Activated naive CD4-positive, alpha-beta T cell treated with anti-CD3 and anti-CD28 coated beads for 36 hours (primary cell): ENCODE results near the gene ABTB1. TPM values are rescaled to one million over a fixed set of nuclear protein-coding genes. Genes with fewer than 3 reads are reported as not detected.
A peak's percentile ranks its signal among the peaks of the same experiment; 100 is the strongest.

ENCODE experiments used
- CTCF ChIA-PET: fragments of 350-600 bp; sonication (Branson Sonifier 250); formaldehyde crosslinking; loops from one replicate; lab custom pipeline; 2021; ENCODE audit warnings: antibody characterized with exemption; lab: Charles Lee
- DNase-seq: peaks from one replicate; pipeline ENCODE4 v3.0.0-alpha.2; 2020
- H3K27ac Mint-ChIP-seq: one replicate; pipeline ENCODE4 v1.8.0; 2021; ENCODE audit warnings: mild to moderate bottlenecking, mixed read lengths
- H3K27me3 Mint-ChIP-seq: one replicate; pipeline ENCODE4 v1.8.0; 2021; ENCODE audit warnings: low read depth, mixed read lengths
- H3K36me3 Mint-ChIP-seq: one replicate; pipeline ENCODE4 v1.8.0; 2021; ENCODE audit warnings: low read depth, mixed read lengths
- H3K4me1 Mint-ChIP-seq: one replicate; pipeline ENCODE4 v1.8.0; 2021; ENCODE audit warnings: low read depth, mixed read lengths
- H3K4me3 Mint-ChIP-seq: one replicate; pipeline ENCODE4 v1.8.0; 2021; ENCODE audit warnings: mild to moderate bottlenecking, moderate library complexity, mixed read lengths
- H3K9me3 Mint-ChIP-seq: one replicate; pipeline ENCODE4 v1.8.0; 2021; ENCODE audit warnings: mixed read lengths
- intact Hi-C: fragments of 100-400 bp; cut with micrococcal nuclease; formaldehyde crosslinking; loops from one replicate; pipeline ENCODE4 v1.15.1; 2023
- total RNA-seq, 2 experiments: library from RNA; stranded (reverse); gene quantifications; one replicate each; pipeline ENCODE4 v1.2.3, GENCODE V29; 2021

The ABTB1 gene
- total RNA-seq, 2 experiments from 2014 or later, result 10.6 to 13.5 TPM

DNA sequence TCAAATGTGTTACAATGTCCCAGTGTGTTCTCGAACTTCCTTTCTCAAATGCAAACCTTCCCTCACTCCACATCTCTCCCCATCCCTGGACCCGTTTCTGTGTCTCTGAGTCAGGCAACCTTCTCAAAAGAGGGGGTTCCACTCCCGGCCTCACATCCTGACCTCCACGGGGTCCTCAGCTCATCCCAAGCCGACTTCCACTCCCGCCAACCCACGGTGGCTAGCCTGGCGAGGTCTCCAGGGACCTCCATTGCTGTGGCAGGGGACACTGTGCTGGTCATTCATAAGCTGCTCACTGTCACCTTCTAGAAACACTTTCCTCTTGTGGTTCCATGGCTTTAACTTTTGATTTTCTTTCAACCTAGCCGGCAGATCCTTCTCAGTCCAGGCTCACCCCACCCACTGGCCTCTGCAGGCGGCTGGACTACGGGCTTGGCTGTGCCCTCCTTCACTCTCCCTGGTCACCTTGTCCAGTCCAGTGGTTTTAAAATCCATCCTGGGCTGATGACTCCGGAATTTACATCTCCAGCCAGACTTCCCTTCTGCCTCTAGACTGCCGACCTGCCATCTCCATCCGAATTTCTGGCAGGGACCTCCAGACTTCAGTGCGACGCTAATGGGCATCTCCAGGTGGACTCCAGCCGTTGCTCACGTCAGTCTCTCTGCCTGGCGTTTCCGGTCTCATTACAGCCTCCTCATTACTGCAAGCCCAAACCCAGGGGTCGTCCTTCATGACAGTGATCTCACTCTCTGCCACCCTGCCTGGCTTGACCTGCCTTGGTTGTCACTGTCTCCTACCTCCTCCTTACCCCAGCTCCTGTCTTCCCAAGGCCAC is 20.0 kb downstream of the ABTB1 start:
- intact Hi-C loops, result no loop called here
- H3K27me3 Mint-ChIP-seq, result no peaks in the 10 kb centered on the region
- no peaks in the 10 kb centered on the region for H3K4me1 Mint-ChIP-seq
- H3K4me3 Mint-ChIP-seq, result no peak overlapping the region
- H3K9me3 Mint-ChIP-seq, result no peaks in the 10 kb centered on the region
- CTCF ChIA-PET, result interaction anchor here (0.6 kb wide), 1 partner anchor 117 kb away, joined by 3 read pairs; no protein-coding TSS in a partner anchor
- H3K27ac Mint-ChIP-seq, result no peak overlapping the region
- no peaks in the 10 kb centered on the region for H3K36me3 Mint-ChIP-seq
- no peak for DNase-seq

DNA sequence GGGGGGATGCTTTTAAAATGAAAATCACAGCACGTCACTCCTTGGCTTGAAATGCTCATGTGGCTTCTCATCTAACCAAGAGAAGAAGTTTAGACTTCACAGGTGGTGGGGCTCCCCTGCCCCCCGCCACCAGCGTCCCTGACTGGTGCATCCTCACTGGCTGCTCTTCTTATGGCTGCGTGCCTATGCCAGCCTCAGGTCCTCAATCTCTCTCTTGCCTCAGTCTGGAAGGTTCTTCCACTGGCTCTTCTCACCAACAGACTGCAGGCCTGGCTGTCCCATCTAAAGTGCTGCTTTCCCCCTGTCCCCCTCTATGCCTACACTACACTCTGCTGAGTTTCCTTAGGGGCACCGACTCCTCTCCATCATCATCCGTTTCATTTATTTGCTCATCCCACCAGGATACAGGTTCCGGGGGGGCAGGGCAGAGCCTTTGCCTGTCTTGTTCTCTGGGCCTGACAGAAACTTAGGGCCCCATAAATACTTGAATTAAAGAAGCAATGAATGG is 20.6 kb downstream of the ABTB1 start:
- CTCF ChIA-PET, result interaction anchor here (1.6 kb wide), 1 partner anchor 115 kb away, joined by 4 read pairs; no protein-coding TSS in a partner anchor
- Mint-ChIP-seq H3K27ac (no peak overlapping the region), H3K27me3 (no peaks in the 10 kb centered on the region), H3K9me3 (no peaks in the 10 kb centered on the region), H3K4me1 (no peaks in the 10 kb centered on the region), H3K4me3 (no peak overlapping the region), H3K36me3 (no peaks in the 10 kb centered on the region)
- intact Hi-C loops, result no loop called here
- no peak for DNase-seq

DNA sequence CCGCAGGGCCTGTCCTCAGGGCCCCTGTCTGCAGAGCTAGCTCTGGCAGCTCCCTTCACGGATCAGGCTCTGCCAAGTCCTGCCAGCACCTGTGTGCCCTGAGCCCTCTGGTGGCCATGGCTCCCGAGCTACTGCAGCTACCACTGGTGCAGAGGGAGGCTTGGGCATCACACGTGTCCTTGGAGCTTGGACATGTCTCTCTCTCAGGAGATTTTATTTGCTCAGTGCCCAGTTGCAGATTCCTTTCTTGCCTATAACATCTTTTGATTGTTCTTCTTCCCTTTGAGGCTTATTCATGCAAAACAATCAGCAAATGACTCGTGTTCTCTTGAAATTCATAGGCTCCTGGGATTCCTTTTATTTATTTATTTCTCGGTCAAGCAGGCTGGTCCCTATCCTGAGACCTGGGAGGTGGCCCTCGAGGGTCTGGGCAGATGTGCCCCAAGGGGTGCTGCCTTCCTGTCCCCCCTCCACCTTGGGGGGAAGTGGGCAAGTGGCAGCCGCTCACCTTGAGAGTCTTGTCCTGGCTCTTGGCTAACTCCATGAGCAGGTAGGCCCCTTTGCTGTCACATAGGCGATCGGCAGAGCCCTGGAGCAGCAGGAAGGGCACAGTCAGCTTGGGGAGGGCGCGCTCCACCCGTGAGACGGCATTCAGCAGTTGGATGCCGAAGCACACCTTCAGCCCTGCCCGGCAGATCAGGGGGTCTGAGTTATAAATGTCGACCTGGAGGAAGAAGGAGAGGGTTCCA is 21.9 kb downstream of the ABTB1 start:
- CTCF ChIA-PET, result interaction anchor here (0.6 to 2.3 kb wide), 11 partner anchors 12 to 591 kb away, joined by 3 to 13 read pairs (median 3); no protein-coding TSS in a partner anchor
- Mint-ChIP-seq H3K27me3 (no peaks in the 10 kb centered on the region), H3K27ac (no peak overlapping the region), H3K36me3 (no peaks in the 10 kb centered on the region), H3K4me3 (no peak overlapping the region), H3K4me1 (no peaks in the 10 kb centered on the region), H3K9me3 (no peaks in the 10 kb centered on the region)
- intact Hi-C loops, result loop anchor here (1.0 to 5.0 kb wide), 3 partner anchors 42 to 119 kb away; partner anchors contain the start of gene MCM2
- DNase-seq, result peak; percentile 63

DNA sequence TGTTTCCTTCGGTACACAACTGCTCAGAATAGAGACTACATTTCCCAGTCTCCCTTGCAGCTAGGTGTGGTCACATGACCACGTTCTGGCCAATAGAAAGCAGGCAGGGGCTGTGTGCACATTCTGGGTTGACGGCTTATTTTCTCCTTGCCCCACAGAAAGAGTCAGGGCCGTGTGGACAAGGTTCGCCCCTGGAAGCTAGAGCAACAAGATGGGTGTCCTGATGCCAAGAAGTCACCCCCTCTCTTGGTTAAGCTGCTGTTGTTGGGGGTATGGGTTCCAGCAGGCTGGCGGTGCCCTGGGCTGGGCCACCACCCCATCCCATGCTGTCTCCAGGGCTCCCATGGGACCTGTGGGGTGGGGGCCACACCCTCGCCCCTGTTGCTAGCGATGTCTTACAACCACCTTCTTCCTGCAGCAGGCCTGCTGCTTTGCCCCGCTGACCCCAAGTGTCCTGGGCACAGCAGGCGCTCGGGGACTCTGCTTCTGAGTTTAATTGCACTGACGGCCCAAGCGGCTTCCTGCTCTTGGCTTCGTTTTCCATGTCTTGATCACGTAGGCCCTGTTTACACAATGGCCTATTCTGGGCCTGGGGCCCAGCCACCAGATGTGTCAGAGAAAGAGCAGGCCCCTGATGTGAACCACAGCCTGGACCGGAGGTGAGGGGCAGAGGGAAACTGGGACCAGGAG is 24.9 kb downstream of the ABTB1 start:
- peak; percentile 60 for DNase-seq
- CTCF ChIA-PET, result interaction anchor here (0.6 to 1.7 kb wide), 5 partner anchors 9 to 135 kb away, joined by 4 read pairs; no protein-coding TSS in a partner anchor
- H3K27ac Mint-ChIP-seq, result no peak overlapping the region
- no peaks in the 10 kb centered on the region for H3K36me3 Mint-ChIP-seq
- no peak overlapping the region for H3K4me3 Mint-ChIP-seq
- no peaks in the 10 kb centered on the region for H3K4me1 Mint-ChIP-seq
- intact Hi-C loops, result loop anchor here (2.0 to 5.0 kb wide), 2 partner anchors 100 to 273 kb away; partner anchors contain the start of gene MCM2
- no peaks in the 10 kb centered on the region for H3K27me3 Mint-ChIP-seq
- H3K9me3 Mint-ChIP-seq, result no peaks in the 10 kb centered on the region

DNA sequence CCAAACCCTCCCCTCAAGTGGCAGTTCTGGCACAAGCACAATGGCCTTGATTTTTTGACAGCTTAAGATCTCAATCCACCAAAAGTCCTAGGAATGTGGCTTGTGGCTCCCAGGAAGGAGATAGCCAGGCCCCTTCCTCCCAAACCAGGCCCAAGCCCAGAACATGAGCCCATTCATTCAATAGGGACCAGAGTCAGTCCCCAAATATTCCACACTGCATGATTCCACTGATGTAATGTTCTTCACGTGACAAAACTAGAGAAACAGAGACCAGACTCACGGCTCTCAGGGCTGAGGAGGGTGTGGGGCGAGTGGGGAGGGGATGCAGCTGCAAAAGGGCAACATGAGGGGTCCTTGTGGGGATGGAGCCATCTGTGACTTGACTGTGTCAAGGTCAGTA is 25.5 kb downstream of the ABTB1 start:
- no peak overlapping the region for H3K27ac Mint-ChIP-seq
- no peaks in the 10 kb centered on the region for H3K27me3 Mint-ChIP-seq
- no peaks in the 10 kb centered on the region for H3K36me3 Mint-ChIP-seq
- H3K4me3 Mint-ChIP-seq, result no peak overlapping the region
- H3K9me3 Mint-ChIP-seq, result no peaks in the 10 kb centered on the region
- intact Hi-C loops, result loop anchor here (5.0 kb wide), 1 partner anchor 101 kb away; the partner anchor contains the start of gene MCM2
- H3K4me1 Mint-ChIP-seq, result no peaks in the 10 kb centered on the region
- DNase-seq, result no peak
- CTCF ChIA-PET, result no interaction called here

DNA sequence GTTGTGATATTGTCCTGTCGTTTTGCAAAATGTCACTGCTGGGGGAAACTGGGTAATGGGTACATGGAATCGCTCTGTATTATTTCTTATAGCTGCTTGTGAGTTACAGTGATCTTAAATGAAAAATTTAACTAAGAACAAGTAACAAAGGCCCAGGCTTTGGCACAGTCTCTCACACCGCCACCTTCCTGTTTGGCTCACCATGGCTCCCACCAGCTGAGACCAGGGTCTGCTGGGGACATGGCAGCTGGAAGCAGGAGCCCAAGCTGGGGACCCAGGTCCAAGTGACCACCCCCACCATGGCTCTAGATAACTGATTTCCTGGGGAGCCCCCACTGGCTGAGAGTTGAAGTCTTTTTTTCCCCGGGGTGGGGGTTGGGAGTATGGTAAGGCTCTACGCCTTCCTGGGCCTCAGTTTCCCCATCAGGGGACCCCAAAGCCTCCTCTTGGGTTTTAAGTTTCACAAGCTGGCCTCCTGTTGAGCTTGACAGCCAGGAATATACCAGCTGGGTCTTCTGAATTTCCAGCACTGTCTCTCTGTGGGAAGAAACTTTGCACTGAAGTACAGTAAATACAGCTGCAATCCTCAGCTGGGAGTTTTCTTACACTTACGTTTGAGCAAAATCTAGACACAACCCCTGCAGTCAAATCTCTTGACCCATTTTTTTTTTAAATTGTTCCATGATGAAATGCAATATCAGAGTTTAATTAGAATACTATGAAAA is 26.1 kb downstream of the ABTB1 start:
- no peaks in the 10 kb centered on the region for H3K4me1 Mint-ChIP-seq
- CTCF ChIA-PET, result interaction anchor here (0.7 kb wide), 1 partner anchor 27 kb away, joined by 5 read pairs; no protein-coding TSS in a partner anchor
- H3K27me3 Mint-ChIP-seq, result peaks cover 3% of the 10 kb centered on the region
- DNase-seq, result no peak
- no peak overlapping the region for H3K4me3 Mint-ChIP-seq
- no peaks in the 10 kb centered on the region for H3K36me3 Mint-ChIP-seq
- intact Hi-C loops, result loop anchor here (5.0 kb wide), 1 partner anchor 102 kb away; the partner anchor contains the start of gene MCM2
- H3K9me3 Mint-ChIP-seq, result peaks cover 3% of the 10 kb centered on the region
- H3K27ac Mint-ChIP-seq, result no peak overlapping the region

DNA sequence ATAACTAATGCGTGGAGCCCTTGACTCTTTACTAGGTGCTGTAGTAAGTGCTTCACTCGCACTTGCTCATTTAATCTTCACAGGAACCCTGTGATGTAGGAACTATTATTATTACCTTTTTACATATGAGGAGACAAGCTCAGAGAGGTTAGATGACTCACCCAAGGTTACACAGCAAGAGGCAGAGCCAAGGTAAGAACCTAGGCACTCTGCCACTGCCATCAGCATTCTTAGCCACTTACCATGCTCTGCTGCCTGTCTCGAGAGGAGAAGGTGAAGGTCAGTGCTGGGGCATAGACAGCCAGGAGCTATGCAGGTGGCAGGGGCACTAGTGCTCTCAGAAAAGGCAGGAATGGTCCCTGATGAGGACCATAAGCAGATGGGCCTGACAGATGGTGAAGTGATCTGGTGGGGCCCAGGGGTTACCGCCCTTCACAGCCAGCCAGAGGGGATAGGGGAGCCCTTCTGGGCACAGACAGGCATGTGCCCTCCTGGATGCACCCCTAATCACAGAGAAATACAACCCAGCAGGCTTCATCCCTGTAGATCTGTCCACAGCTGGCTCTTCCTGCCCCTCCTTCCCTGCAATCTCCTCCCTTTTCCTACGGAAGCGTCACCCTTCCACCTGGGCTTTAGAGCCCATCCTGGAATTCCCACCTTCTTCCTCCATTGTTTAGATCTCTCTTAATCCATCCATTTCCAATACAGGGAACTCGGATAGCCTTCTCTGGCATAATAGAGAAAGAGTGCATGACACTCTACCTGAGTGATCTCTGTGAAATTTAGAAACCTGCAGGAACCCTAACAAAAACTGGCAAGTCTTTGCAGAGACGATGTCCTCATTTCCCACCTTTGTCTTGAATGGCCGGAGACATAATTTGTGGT is 26.9 kb downstream of the ABTB1 start:
- no peak overlapping the region for H3K4me3 Mint-ChIP-seq
- no peak overlapping the region for H3K27ac Mint-ChIP-seq
- no peaks in the 10 kb centered on the region for H3K4me1 Mint-ChIP-seq
- no peak for DNase-seq
- H3K36me3 Mint-ChIP-seq, result no peaks in the 10 kb centered on the region
- peaks cover 3% of the 10 kb centered on the region for H3K27me3 Mint-ChIP-seq
- intact Hi-C loops, result loop anchor here (5.0 kb wide), 1 partner anchor 102 kb away; the partner anchor contains the start of gene MCM2
- peaks cover 3% of the 10 kb centered on the region for H3K9me3 Mint-ChIP-seq
- CTCF ChIA-PET, result interaction anchor here (0.7 kb wide), 1 partner anchor 28 kb away, joined by 5 read pairs; no protein-coding TSS in a partner anchor

DNA sequence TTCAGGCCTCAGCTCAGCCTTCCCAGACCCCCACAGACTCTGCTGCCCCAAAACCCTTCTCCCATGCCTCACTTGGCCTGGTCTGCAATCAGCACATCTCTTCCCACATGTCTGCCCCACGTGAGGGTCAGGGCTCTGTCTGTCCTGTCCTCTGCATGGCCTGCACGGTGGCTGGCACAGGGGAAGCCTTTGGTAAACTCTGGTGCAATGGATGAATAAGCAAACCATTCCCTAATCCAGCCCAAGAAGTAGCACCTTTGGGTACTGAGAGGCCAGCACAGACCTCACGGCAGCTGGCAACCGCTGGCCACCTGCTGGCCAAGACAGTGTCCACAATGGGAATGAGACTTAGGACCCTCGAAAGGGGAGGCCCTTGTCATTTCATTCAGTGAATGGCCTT is 27.7 kb downstream of the ABTB1 start:
- Mint-ChIP-seq H3K9me3 (peaks cover 3% of the 10 kb centered on the region), H3K4me3 (no peak overlapping the region), H3K27ac (no peak overlapping the region), H3K36me3 (no peaks in the 10 kb centered on the region), H3K4me1 (no peaks in the 10 kb centered on the region), H3K27me3 (peaks cover 3% of the 10 kb centered on the region)
- intact Hi-C loops, result no loop called here
- no peak for DNase-seq
- CTCF ChIA-PET, result no interaction called here

DNA sequence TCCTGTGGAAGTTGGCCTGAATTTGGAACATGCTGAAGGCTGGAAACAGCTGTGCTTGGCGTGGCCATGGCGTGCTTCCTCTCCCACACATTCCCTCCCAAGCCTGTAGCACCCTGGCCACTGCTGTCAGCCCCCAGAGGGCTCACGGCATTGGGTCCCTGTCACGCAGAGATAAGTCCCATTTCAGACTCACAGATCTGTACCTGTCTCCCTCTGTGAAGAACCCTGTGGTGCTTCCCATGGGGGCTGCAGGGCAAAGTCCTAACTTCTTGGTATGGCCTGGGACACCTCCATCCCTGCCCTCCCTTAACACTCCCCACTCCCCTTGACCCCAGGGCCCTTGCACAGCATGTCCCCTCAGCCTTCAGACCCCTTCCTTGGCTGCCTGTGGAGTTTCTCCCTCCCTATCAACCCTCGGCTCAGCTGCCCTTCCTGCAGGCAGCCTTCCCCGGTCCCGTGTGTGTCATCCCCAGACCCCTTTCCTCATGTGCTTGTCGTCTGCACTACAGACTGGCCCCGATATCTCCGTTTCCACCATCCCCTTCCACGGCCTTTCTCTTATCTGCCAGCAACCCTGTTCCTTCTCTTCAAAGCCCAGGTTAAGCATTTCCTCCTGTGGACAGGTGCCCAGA is 28.6 kb downstream of the ABTB1 start:
- H3K4me1 Mint-ChIP-seq, result no peaks in the 10 kb centered on the region
- H3K27ac Mint-ChIP-seq, result no peak overlapping the region
- H3K27me3 Mint-ChIP-seq, result peaks cover 3% of the 10 kb centered on the region
- CTCF ChIA-PET, result no interaction called here
- no peaks in the 10 kb centered on the region for H3K36me3 Mint-ChIP-seq
- H3K9me3 Mint-ChIP-seq, result peaks cover 3% of the 10 kb centered on the region
- intact Hi-C loops, result no loop called here
- DNase-seq, result no peak
- no peak overlapping the region for H3K4me3 Mint-ChIP-seq

DNA sequence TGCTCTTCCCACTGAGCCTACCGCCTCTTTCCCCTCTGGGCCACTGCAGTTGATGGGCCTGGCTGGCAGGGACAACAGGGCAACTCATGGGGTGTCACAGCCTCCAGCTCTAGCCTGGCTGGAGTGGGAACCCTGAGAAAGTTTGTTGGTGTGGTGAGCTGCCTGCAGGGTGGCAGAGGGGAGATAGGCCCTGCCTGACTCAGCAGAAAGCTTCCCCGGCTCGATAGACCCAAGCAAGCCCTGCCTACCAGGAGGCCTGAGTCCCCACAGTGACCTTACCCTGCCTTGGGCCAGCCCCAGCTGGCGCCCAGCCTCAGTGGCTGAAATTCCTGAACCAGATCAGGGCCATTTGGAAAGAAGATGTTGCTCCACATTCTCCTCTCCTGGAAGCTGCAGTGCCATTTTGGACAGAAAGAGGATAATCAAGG is 29.4 kb downstream of the ABTB1 start:
- intact Hi-C loops, result no loop called here
- H3K36me3 Mint-ChIP-seq, result no peaks in the 10 kb centered on the region
- peaks cover 3% of the 10 kb centered on the region for H3K9me3 Mint-ChIP-seq
- no peak overlapping the region for H3K27ac Mint-ChIP-seq
- CTCF ChIA-PET, result no interaction called here
- H3K4me1 Mint-ChIP-seq, result no peaks in the 10 kb centered on the region
- H3K4me3 Mint-ChIP-seq, result no peak overlapping the region
- no peak for DNase-seq
- H3K27me3 Mint-ChIP-seq, result peaks cover 3% of the 10 kb centered on the region
